Mesodermal cell (in vitro differentiated cells): Measurements from ENCODE around the gene PNRC1.
"Not testable (repeated sequence)": the region's sequence is repeated elsewhere in the genome, so short reads cannot be mapped to it uniquely, and the experiment has no call there.

ENCODE experiments used
- H3K27ac ChIP-seq: 2 replicates; pipeline ENCODE4 v1.7.0; 2013; ENCODE audit warnings: mild to moderate bottlenecking, low read depth, low read length, moderate library complexity; ENCODE audit not compliant: severe bottlenecking
- H3K36me3 ChIP-seq: 2 replicates; pipeline ENCODE4 v1.7.1; 2013; ENCODE audit warnings: mild to moderate bottlenecking, low read length, moderate library complexity; ENCODE audit not compliant: control insufficient read depth, insufficient read depth
- H3K4me1 ChIP-seq: one replicate; pipeline ENCODE4 v1.7.1; 2013; ENCODE audit warnings: mild to moderate bottlenecking, low read length; ENCODE audit not compliant: insufficient read depth, control insufficient read depth, poor library complexity, severe bottlenecking
- H3K4me3 ChIP-seq: 2 replicates; pipeline ENCODE4 v1.7.0; 2013; ENCODE audit warnings: low read length, control low read depth, mild to moderate bottlenecking; ENCODE audit not compliant: insufficient read depth, poor library complexity, severe bottlenecking; ENCODE audit errors: extremely low read depth
- H3K9me3 ChIP-seq: 2 replicates; pipeline ENCODE4 v1.7.1; 2013; ENCODE audit warnings: mild to moderate bottlenecking, low read length, moderate library complexity; ENCODE audit not compliant: control insufficient read depth
- WGBS, 2 experiments: methylation state at CpG; one replicate each; pipeline ENCODE4 v1.1.5; 2013; ENCODE audit warnings: missing lambda C conversion rate in 2 of 2; ENCODE audit not compliant: insufficient coverage in 2 of 2; 5-methylcytosine and 5-hydroxymethylcytosine counted together

PNRC1 gene

DNA sequence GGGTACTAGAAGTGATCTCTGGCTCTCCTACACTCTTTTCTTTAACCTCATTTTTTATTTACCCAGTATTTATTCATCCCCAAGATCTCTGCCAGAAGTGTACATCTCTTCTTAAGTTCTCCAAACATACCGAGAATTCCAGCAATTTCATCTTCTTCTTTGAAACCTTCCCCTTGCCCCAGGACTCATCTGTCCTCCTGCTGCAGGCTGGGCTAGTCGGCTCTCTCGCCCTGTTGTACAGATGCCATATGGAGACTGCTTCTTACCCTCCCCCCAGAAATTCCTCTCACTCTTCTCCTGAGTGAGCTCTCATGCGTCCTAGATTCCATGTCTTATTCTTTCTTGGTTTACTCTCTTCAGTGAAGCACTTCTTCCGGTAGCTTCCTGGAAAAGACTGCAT is 21.9 kb upstream of the PNRC1 start:
- Histone ChIP-seq H3K27ac (no peak overlapping the region), H3K4me1 (peaks cover 4% of the 10 kb centered on the region), H3K4me3 (no peak overlapping the region), H3K9me3 (no peaks in the 10 kb centered on the region), H3K36me3 (no peaks in the 10 kb centered on the region)
- WGBS, 2 experiments = 55 to 83% methylated on average over 4 of the region's 5 CpGs

DNA sequence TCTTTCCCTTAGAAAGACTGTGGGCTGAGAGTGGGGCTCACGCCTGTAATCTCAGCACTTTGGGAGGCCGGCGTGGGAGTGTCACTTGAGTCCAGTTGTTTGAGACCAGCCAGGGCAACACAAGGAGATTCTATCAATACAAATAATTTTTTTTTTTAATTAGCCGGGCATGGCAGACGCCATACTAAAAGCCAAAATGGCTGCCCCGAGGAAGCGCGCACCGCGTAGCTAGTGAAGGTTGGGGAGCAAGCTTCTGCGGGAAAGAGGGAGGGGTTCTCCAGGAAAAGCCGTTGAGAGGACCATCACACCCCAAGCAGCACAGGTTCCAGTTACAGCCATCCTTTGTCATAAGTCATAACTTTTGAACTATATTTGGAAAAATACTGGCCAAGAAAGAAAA is 21.3 kb upstream of the PNRC1 start:
- Histone ChIP-seq H3K4me3 (no peak overlapping the region), H3K9me3 (no peaks in the 10 kb centered on the region), H3K27ac (no peak overlapping the region), H3K4me1 (peaks cover 4% of the 10 kb centered on the region), H3K36me3 (no peaks in the 10 kb centered on the region)
- WGBS, 2 experiments = 97 to 100% methylated on average over 1 to 3 of the region's 12 CpGs

DNA sequence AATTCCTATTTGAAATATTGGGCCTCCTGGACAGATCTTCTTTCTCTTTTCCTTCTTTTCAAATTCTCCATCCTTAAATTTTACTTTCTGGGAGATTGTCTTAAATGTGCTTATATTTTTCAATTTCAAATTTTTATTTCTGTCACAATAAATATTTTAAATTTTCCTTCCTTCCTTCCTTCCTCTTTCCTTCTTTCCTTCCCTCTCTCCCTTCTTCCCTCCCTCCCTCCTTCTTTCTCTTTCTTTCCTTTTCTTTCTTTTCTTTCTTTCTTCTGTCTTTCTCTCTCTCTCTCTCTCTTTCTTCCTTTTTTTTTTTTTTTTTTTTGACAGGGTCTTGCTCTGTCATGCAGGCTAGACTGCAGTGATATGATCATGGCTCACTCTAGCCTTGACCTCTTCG is 16.7 kb upstream of the PNRC1 start:
- WGBS, 2 experiments = 92 to 100% methylated on average over 1 of the region's 1 CpG
- Histone ChIP-seq H3K4me3 (no peak overlapping the region), H3K36me3 (no peaks in the 10 kb centered on the region), H3K9me3 (no peaks in the 10 kb centered on the region), H3K4me1 (peaks cover 2% of the 10 kb centered on the region), H3K27ac (no peak overlapping the region)

DNA sequence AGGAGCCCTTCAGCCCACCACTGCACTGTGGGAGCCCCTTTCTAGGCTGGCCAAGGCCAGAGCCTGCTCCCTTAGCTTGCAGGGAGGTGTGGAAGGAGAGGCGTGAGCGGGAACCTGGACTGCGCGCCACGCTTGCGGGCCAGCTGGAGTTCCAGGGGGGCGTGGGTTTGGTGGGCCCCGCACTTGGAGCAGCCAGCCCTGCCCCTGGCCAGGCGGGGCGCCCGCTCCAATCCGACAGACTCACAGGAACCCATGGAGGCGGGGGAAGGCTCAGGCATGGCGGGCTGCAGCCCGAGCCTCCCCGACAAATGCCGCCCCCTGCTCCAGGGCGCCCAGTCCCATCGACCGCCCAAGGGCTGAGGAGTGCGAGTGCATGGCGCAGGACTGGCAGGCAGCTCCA is 15.6 kb upstream of the PNRC1 start:
- not testable (repeated sequence) for H3K4me1 ChIP-seq, H3K36me3 ChIP-seq, H3K27ac ChIP-seq, H3K4me3 ChIP-seq, H3K9me3 ChIP-seq
- WGBS, 2 experiments = 93 to 94% methylated on average over 12 to 21 of the region's 22 CpGs

DNA sequence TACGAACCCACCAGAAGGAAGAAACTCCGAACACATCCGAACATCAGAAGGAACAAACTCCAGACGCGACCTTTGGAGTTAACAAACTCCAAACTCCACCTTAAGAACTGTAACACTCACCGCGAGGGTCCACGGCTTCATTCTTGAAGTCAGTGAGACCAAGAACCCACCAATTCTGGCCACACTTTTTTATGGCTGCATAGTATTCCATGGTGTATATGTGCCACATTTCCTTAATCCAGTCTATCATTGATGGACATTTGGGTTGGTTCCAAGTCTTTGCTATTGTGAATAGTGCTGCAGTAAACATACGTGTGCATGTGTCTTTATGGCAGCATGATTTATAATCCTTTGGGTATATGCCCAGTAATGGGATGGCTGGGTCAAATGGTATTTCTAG is 14.4 kb upstream of the PNRC1 start:
- H3K4me3 ChIP-seq, H3K9me3 ChIP-seq, H3K4me1 ChIP-seq, H3K36me3 ChIP-seq, H3K27ac ChIP-seq: not testable (repeated sequence)
- WGBS, 2 experiments = 96% methylated on average over 4 of the region's 9 CpGs; no CpG with 5 or more reads in 1 of the 2 experiments

DNA sequence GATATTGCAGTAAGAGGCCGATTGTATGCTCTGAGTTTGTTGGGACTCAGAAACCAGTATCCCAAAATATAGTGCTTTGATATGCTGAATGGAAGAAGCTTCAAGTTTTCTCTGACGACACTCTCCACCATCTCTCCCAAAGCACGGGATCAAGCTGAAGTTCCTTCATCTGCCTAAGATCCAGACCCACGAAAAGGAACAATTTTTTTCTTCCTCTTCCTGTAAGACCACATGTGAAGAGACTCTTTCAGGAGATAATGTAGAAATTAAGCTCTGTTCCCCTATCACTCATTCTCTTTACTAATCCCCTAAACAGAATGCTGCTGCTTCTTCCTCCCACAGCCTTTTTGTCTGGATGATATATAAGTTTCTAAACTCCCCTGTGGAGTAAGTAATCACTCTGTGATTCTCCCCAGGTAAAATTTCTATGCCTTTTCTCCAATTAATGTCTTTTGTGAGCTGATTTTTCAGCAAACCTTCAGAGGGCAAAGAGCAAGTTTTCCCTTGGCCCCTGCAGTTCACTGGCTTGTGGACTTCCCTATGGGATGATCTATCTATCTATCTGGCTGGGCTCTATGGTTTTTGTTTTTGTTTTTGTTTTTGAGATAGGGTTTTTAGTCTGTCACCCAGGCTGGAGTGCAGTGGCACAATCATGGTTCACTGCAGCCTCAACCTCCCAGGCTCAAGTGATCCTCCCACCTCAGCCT is 13.5 kb upstream of the PNRC1 start:
- H3K4me1 ChIP-seq = no peaks in the 10 kb centered on the region
- no peaks in the 10 kb centered on the region for H3K9me3 ChIP-seq
- WGBS, 2 experiments = 68% methylated on average over 3 of the region's 4 CpGs; no CpG with 5 or more reads in 1 of the 2 experiments
- no peaks in the 10 kb centered on the region for H3K36me3 ChIP-seq
- H3K27ac ChIP-seq = no peak overlapping the region
- no peak overlapping the region for H3K4me3 ChIP-seq

DNA sequence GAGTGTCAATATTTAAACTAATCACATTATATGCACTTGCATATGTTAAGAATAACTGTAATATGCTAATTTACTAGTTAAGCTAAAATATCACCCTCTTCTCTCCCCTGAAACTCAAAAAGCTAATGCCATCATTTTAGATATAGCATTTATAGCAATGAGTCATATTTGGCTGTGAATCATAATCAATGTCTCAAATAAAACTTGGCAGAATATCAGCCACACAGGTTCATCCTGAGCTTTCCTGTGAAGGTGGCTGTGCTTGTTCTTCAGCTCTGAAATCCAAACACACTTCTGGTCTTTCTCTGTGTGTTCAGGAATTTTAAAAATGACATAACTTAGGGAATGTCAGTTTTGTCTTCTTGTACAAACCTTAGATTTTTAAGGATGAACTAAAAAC is 12.8 kb upstream of the PNRC1 start:
- Histone ChIP-seq H3K27ac (no peak overlapping the region), H3K36me3 (no peaks in the 10 kb centered on the region)

DNA sequence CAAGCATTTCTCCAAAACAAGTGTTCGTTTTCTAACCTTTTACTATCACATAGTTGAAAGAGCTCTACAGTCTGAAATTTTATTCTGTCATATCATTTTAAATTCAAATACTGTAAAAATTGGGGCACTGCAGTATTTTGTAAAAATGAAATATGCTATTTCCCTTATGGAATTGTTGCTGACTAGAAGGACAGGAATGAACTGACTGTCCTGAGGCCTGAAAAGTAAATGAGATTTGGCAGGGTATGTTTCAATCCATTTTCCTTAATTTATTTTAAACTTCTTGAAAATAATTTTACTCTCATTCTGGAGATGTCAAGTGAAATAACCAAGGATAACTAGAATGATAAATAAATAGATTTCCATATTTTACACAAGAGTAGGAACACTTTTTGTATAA is 11.9 kb upstream of the PNRC1 start:
- Histone ChIP-seq H3K4me1 (no peaks in the 10 kb centered on the region), H3K36me3 (no peaks in the 10 kb centered on the region), H3K9me3 (no peaks in the 10 kb centered on the region), H3K27ac (no peak overlapping the region), H3K4me3 (no peak overlapping the region)
- no CpG with 5 or more reads among the region's 1 CpG for WGBS, 2 experiments

More for the DNA sequence above, 12.8 kb upstream of the PNRC1 start:
- Histone ChIP-seq H3K9me3 (no peaks in the 10 kb centered on the region), H3K4me1 (no peaks in the 10 kb centered on the region), H3K4me3 (no peak overlapping the region)

DNA sequence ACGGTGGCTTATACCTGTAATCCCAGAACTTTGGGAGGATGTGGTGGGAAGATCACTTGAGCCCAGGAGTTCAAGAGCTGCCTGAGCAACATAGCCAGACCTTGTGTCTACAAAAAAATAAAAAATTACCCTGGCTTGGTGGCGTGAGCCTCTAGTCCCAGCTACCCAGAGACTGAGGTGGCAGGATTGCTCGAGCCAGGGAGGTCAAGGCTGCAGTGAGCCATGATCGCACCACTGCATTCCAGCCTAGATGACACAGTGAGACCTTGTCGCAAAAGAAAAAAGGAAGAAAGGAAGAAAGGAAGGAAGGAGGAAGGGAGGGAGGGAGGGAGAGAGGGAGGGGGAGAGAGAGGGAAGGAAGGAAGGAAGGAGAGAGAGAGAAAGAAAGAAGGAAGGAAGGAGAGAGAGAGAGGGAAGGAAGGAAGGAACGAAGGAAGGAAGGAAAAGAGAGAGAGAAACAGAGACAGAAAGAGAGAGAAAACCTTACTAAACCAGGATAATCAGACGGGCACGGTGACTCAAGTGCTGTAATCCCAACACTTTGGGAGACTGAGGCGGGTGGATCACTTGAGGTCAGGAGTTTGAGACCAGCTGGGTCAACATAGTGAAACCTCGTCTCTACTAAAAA is 10.9 kb upstream of the PNRC1 start:
- no peaks in the 10 kb centered on the region for H3K9me3 ChIP-seq
- no peaks in the 10 kb centered on the region for H3K4me1 ChIP-seq
- H3K4me3 ChIP-seq = no peak overlapping the region
- H3K36me3 ChIP-seq = no peaks in the 10 kb centered on the region
- 86 to 94% methylated on average over 9 to 10 of the region's 10 CpGs for WGBS, 2 experiments
- H3K27ac ChIP-seq = no peak overlapping the region

DNA sequence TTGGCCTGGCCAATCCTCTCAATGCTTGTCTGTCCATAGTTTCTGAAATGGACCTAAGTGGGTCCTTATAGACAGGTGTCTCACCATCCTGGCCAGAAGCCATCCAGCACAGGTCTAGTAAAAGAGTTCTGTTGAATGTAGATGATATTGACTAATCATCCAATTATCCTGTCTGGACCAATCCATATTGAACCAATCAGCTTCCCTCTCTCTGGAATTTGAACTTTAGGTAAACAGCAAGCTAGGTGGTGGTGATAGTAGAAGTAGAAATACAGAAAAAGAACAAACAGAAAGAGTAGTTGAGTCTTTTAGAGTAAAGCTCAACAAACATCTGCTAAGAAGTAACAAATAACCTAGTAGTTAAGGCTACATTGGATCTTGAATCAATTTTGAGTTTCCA is 9.5 kb upstream of the PNRC1 start:
- Histone ChIP-seq H3K36me3 (no peaks in the 10 kb centered on the region), H3K27ac (no peak overlapping the region), H3K4me1 (no peaks in the 10 kb centered on the region), H3K9me3 (no peaks in the 10 kb centered on the region), H3K4me3 (no peak overlapping the region)

DNA sequence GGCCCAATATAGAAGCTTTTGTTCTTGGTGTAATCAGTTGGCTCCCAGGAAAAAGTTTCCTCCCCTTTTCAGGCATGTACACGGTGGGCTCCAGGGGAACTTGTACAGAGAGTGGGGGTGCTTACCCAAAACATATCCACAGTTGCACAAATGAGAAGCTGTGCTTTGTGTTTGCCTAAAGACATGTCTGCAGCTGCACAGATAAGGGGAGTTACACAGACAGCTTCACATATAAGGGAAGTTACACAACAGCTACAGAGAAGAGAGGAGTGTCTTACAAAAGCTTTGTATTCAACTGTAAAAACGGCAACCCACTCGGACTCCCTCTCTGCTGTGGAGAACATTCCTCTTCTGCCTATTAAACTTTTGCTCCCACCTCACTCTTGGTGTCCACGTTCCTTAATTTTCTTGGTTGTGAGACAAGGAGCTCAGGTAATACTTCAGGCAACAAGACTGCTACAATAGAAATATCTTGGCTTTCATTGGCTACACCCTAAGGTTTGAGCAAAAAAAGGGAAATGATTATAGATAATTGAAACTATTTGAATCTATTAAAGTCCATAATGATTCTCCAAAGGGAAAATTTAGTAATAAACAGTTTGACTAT is 7.4 kb upstream of the PNRC1 start:
- Histone ChIP-seq H3K9me3 (no peaks in the 10 kb centered on the region), H3K27ac (no peak overlapping the region), H3K36me3 (no peaks in the 10 kb centered on the region), H3K4me1 (no peaks in the 10 kb centered on the region), H3K4me3 (no peak overlapping the region)
- 60 to 84% methylated on average over 1 to 2 of the region's 4 CpGs for WGBS, 2 experiments
